Right cardiac atrium (tissue), 5 donors: Measurements from ENCODE around the gene ACSL1. TPM values are rescaled to one million over a fixed set of nuclear protein-coding genes. Genes with fewer than 3 reads are reported as not detected.
"Not testable (repeated sequence)": the region's sequence is repeated elsewhere in the genome, so short reads cannot be mapped to it uniquely, and the experiment has no call there.

Experiments
- ATAC-seq, 2 donors: fragments of 200-7000 bp; cut with Tn5 transposase; one replicate each; pipeline versions ENCODE4 v1.8.0 to v1.9.1; 2020; ENCODE audit warnings: moderate library complexity in 2 of 2, mild to moderate bottlenecking in 1 of 2
- DNase-seq, 3 donors: peaks; one replicate each; pipeline ENCODE4 v3.0.0-alpha.2; 2020
- H3K27ac ChIP-seq: one replicate; pipeline ENCODE4 v1.5.1; 2013; ENCODE audit warnings: mild to moderate bottlenecking, low read length, control low read depth, moderate library complexity
- H3K27me3 ChIP-seq: one replicate; pipeline ENCODE4 v1.6.1; 2013; ENCODE audit not compliant: control insufficient read depth, insufficient read depth
- H3K4me1 ChIP-seq: one replicate; pipeline ENCODE4 v1.6.1; 2013; ENCODE audit warnings: low read length; ENCODE audit not compliant: control insufficient read depth, insufficient read depth
- H3K4me3 ChIP-seq: one replicate; pipeline ENCODE4 v1.5.1; 2013; ENCODE audit warnings: low read length, control low read depth
- H3K9me3 ChIP-seq: one replicate; pipeline ENCODE4 v1.6.1; 2013; ENCODE audit warnings: low read length; ENCODE audit not compliant: control insufficient read depth
- WGBS: extraction: QIAGEN DNeasy Blood & Tissue Kit; methylation state at CpG from one replicate; pipeline ENCODE4 v1.1.7; 2013; 5-methylcytosine and 5-hydroxymethylcytosine counted together
- intact Hi-C, 4 donors: fragments of 100-400 bp; cut with DNase I; formaldehyde crosslinking; loops; one replicate each; pipeline versions ENCODE4 v1.11.0 to v1.14.0; 2022 to 2023
- polyA plus RNA-seq: library from polyadenylated mRNA; stranded (reverse); fragments of 200-250 nt; gene quantifications from one replicate; pipeline ENCODE4 v1.2.3, GENCODE V29; 2013
- total RNA-seq, 4 donors: library from RNA; stranded (reverse); fragmentation: NEBNext Ultra II Directional; extraction: Animal tissue kit (Norgen Biotek cat#: 25700); gene quantifications; one replicate each; pipeline ENCODE4 v1.2.1, GENCODE V29; 2021
- donor health status: healthy with polysubstance abuse.
- donor health status: DM: no; HTN: yes; CAD: no.
- donor health status: DM: no; HTN: no; CAD: no.
- donor health status: DM: no; HTN: yes; CAD: no; lungs with severe emphysema.
- donor health status: DM: yes; HTN: yes; CAD: no.

Gene ACSL1
- total and polyA plus RNA-seq, 5 donors: 94.6 to 149 (median 116) TPM

DNA sequence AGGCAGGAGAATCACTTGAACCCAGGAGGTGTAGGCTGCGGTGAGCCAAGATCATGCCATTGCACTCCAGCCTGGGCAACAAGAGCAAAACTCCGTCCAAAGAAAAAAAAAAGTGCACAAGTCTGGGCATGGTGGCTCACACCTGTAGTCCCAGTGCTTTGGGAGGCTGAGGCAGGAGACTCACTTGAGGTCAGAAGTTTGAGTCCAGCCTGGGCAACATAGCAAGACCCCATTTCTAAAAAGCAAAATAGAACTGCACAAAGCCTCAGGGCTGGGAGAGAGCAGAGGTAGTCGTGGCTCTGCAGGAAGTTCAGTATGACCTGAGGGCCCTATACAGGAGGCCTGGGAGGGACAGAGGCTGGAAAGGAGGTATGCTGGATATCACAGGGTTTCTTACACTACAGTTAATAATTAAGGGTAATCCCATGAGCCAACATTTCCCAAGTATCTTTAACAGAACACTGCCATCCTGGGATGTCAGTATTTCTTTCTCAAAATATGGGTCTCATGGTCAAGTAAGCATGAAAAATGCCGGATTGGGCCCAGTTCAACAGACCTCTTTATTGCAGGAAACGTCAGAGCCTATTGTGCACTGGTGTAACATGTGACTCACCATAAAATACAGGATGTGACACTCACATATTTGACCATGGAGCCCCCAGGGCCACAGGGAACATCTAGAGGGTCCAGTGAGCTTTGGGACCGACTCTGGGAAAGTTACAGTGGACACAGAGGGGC lies 37.8 kb downstream of the ACSL1 start:
- no peak overlapping the region for H3K27ac ChIP-seq
- intact Hi-C loops: no loop called here
- ATAC-seq (no peak), DNase-seq (no peak)
- H3K27me3 ChIP-seq: no peaks in the 10 kb centered on the region
- peaks cover 6% of the 10 kb centered on the region for H3K4me1 ChIP-seq
- WGBS: 79% methylated on average over 6 of the region's 6 CpGs
- no peaks in the 10 kb centered on the region for H3K9me3 ChIP-seq
- H3K4me3 ChIP-seq: no peak overlapping the region

DNA sequence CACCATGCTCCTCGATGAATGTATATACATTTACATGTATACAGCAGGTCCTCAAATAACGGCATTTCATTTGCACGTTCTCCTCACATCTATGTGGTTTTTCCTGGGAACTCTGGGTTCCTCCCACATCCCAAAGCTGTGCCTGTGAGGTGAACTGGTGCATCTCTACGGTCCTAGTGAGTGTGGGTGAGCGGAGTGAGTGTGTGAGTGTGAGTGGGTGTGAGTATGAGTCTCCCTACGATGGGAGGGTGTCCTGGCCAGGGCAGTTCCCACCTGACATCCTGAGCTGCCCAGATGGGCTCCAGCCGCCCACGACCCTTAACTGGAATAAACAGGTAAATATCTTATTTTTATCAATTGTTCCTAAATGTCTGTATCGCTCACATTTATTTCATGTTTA lies 40.0 kb downstream of the ACSL1 start:
- Histone ChIP-seq H3K27me3 (no peaks in the 10 kb centered on the region), H3K27ac (no peak overlapping the region), H3K9me3 (no peaks in the 10 kb centered on the region), H3K4me1 (no peaks in the 10 kb centered on the region), H3K4me3 (no peak overlapping the region)
- 92% methylated on average over 9 of the region's 9 CpGs for WGBS
- no peak for DNase-seq
- intact Hi-C loops: no loop called here
- ATAC-seq: no peak

DNA sequence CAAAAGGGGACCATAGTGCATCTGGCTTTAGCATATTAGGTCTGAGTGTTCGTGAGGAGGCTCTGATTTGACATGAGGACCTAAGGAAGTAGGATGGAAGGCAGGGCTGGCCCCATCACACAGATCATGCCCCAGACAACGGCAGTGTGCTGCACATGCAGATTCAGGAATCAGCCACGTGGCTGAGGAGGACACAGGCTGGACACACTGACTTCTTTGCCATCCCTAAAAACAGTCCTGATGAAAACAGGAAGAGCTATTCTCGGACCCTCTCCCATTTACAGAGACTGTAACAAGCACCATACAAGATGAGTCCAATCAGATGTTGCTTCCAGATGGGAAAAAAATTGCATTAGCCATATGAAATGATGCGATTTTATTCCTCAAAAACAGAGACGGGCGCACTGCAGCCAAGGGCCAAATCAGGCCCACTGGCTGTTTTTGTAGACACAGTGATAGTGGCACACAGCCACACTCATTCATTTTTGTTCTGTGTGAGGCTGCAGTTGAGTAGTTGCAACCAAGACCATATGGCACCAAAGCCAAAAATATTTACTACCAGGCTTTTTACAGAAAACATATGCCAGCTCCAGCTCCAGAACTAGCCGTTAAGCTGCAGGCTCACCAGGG lies 41.0 kb downstream of the ACSL1 start:
- H3K9me3 ChIP-seq: no peaks in the 10 kb centered on the region
- H3K4me3 ChIP-seq: no peak overlapping the region
- no peaks in the 10 kb centered on the region for H3K27me3 ChIP-seq
- WGBS: 85% methylated on average over 8 of the region's 8 CpGs
- intact Hi-C loops: no loop called here
- DNase-seq: no peak
- ATAC-seq: no peak
- no peak overlapping the region for H3K27ac ChIP-seq
- no peaks in the 10 kb centered on the region for H3K4me1 ChIP-seq

DNA sequence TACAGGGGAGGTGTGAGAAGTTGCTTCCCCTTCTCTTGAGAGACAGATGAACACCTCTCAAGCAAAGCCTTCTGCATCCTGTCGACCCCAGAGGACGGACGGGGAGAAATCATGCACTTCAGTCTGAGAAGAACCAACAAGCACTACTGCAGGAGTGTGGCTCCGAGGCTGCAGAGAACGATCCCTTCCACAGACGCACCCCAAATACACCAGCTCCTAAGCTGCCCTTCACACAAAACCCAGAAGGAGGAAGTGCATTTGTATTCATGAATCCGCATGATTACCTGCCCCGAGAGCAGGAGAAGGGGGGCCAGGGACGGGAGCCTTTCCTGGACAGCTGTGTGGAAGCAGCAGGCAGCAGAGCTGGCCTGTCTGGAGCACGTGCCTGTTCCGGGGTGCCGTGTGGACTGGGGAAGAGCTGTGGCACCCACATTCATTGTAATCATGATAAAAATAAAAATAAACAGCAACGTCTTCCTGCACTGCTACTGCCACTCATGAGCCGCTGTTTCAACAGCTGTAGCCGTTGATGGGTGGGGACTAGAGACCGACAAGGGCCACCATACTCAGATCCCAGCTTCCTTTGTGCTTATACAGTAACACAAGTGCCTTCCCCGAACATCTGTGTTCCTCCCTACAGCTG lies 42.9 kb downstream of the ACSL1 start:
- H3K9me3 ChIP-seq: no peaks in the 10 kb centered on the region
- ATAC-seq (peak in 1 of 2 donors; percentile 16), DNase-seq (no peak)
- intact Hi-C loops: no loop called here
- no peaks in the 10 kb centered on the region for H3K4me1 ChIP-seq
- no peak overlapping the region for H3K27ac ChIP-seq
- WGBS: 64% methylated on average over 17 of the region's 17 CpGs
- no peak overlapping the region for H3K4me3 ChIP-seq
- H3K27me3 ChIP-seq: no peaks in the 10 kb centered on the region

DNA sequence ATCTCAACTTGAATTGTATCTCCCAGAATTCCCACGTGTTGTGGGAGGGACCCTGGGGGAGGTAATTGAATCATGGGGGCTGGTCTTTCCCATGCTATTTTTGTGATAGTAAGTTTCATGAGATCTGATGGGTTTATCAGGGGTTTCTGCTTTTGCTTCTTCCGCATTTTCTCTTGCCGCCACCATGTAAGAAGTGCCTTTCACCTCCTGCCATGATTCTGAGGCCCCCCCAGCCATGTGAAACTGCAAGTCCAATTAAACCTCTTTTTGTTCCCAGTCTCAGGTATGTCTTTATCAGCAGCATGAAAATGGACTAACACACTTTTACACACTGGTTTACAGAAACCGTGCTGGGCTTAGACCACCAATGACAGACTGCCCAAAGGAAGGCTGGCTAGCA lies 46.6 kb downstream of the ACSL1 start:
- intact Hi-C loops: not testable (repeated sequence)

DNA sequence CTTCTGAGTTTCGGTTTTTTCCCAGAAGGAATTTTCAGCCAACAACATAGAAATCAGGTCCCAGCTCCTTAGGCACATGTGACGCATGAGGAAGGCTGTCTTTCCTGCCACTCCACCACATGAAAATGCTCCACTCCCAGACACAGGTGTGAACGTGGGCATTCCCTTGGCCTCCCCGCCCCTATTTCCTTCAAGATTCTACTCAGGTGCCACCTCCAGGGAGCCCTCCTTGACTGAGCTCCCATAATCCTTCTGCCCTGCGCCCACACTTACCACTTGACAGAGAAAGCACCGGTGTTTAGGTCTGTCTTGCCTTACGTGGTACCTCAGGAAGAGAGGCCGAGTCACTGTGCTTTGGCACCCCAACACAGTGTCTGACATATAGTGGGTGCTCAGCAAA lies 47.4 kb downstream of the ACSL1 start:
- Histone ChIP-seq H3K27me3 (no peaks in the 10 kb centered on the region), H3K4me1 (no peaks in the 10 kb centered on the region), H3K9me3 (no peaks in the 10 kb centered on the region), H3K4me3 (no peak overlapping the region), H3K27ac (no peak overlapping the region)
- 81% methylated on average over 8 of the region's 8 CpGs for WGBS
- DNase-seq (no peak), ATAC-seq (no peak)
- intact Hi-C loops: no loop called here

More for the DNA sequence above, 46.6 kb downstream of the ACSL1 start:
- H3K9me3 ChIP-seq, H3K27ac ChIP-seq, H3K4me3 ChIP-seq, H3K4me1 ChIP-seq, DNase-seq, ATAC-seq, H3K27me3 ChIP-seq: not testable (repeated sequence)
- WGBS: 92% methylated on average over 4 of the region's 4 CpGs

DNA sequence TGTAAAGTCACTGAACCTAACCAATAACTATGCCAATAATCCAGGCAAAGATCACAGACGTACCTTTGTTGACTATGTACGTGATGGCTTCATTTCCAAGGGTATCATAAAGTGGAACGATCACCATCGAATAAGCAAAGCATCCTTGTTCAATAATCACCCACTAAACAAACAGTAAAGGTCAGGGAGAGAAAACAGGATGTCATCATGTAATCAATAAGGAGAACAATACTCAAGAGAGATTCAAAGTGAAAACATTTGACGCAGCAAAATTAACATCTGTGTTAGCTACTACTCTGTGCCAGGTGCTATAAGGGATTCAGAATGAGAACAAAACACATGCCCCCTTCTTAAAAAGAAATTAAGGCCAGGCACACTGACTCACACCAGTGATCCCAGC lies 48.9 kb downstream of the ACSL1 start:
- 94% methylated on average over 5 of the region's 5 CpGs for WGBS
- Histone ChIP-seq H3K9me3 (no peaks in the 10 kb centered on the region), H3K4me3 (no peak overlapping the region), H3K4me1 (no peaks in the 10 kb centered on the region), H3K27ac (no peak overlapping the region), H3K27me3 (no peaks in the 10 kb centered on the region)
- intact Hi-C loops: no loop called here
- ATAC-seq (no peak), DNase-seq (no peak)

DNA sequence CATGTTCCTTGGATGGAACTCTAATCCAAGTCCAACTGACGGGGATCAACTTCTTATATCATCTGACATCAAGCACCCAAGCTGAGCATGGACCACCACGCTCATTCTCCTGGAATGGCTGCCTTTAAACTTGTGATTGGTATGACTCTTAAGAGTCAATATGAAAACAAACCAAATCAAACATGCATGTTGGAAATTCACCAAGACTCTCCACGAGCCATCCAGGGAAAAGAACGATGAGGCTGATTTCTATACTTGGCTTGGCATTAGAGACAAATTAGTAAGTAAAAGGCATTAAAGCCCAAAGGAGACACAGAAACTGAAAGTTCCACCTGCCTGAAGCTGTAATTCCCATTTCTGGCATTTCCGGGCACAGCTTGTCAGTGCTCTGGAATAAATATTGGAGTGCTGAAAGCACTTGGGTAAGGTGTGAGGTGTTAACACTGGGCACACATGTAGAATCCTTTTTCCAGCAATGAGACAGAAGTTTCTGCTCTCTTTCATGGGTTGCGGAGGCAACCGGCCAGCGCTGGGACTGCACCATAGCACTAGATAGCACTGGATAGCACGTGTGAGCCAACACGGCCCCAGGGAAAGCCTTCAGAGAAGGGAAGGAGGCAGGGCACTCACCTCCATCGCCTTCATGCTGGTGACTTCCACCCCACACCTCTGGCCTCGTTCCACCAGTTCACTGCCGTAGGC lies 49.8 kb downstream of the ACSL1 start:
- peak in 1 of 3 donors; percentile 70 for DNase-seq
- H3K27me3 ChIP-seq: no peaks in the 10 kb centered on the region
- H3K9me3 ChIP-seq: no peaks in the 10 kb centered on the region
- WGBS: 60% methylated on average over 13 of the region's 13 CpGs
- intact Hi-C loops: no loop called here
- ATAC-seq: peak; percentile 43 to 77
- H3K4me1 ChIP-seq: no peaks in the 10 kb centered on the region
- no peak overlapping the region for H3K27ac ChIP-seq
- no peak overlapping the region for H3K4me3 ChIP-seq

DNA sequence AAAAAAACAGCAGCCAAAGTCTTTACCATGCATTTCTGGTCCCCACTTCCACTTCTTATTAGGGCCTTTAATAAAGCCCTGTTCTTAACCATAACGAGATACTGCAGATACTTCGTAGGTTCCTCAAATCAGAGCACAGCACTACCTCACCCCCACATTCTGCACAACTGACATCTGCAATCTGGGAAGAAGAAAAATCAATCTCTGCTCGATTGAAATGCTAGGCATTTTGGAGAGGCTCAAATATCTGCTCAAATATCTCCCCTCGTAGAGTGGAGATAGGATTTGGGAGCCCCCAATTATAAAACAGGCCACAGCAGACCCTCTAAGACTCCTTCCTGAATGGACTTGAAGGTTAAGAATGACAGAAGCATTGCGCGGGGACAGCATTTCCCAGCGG lies 51.6 kb downstream of the ACSL1 start:
- 90% methylated on average over 7 of the region's 7 CpGs for WGBS
- Histone ChIP-seq H3K9me3 (no peaks in the 10 kb centered on the region), H3K4me3 (no peak overlapping the region), H3K27me3 (no peaks in the 10 kb centered on the region), H3K27ac (no peak overlapping the region), H3K4me1 (no peaks in the 10 kb centered on the region)
- intact Hi-C loops: no loop called here
- DNase-seq: no peak
- no peak for ATAC-seq

DNA sequence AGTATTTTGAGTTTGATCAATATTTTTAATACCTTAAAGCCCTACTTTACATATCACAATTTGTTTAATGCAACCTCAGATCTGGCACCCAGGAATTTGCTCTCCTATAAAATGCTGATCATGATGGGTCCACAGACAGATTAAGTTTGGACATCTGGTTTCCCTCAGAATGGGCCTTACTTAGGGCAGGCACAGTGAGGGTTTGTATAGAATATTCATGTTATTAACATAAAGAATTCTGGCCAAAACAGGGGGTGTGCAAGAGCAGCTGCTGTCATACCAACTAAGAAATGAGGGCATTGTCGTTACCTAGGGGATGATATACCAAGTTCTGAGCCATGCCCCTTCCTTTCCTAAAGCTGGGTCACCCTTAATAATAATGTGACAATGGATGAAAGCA lies 54.4 kb downstream of the ACSL1 start:
- no peak for ATAC-seq
- no peak for DNase-seq
- WGBS: 88% methylated on average over 1 of the region's 1 CpG
- Histone ChIP-seq H3K4me3 (no peak overlapping the region), H3K27ac (no peak overlapping the region), H3K27me3 (no peaks in the 10 kb centered on the region), H3K4me1 (no peaks in the 10 kb centered on the region), H3K9me3 (no peaks in the 10 kb centered on the region)
- intact Hi-C loops: no loop called here
